Fibroblast of lung (primary cell): Measurements from ENCODE around the gene WWOX. TPM values are rescaled to one million over a fixed set of nuclear protein-coding genes. Genes with fewer than 3 reads are reported as not detected.

Source experiments
- DNase-seq, 2 donors: peaks; one replicate each; pipeline versions ENCODE4 v3.0.0 to v3.0.0-alpha.2; 2010; ENCODE audit warnings: low read depth in 2 of 2
- H2AFZ ChIP-seq: 2 replicates; pipeline ENCODE4 v1.5.1; 2012; ENCODE audit warnings: low read length, control low read depth, inconsistent platforms
- H3K27ac ChIP-seq: 2 replicates; pipeline ENCODE4 v1.5.1; 2011; ENCODE audit warnings: low read length, control low read depth; ENCODE audit not compliant: insufficient read depth
- H3K27me3 ChIP-seq: 2 replicates; pipeline ENCODE4 v1.5.1; 2011; ENCODE audit warnings: mild to moderate bottlenecking, low read length; ENCODE audit not compliant: control insufficient read depth, insufficient read depth
- H3K36me3 ChIP-seq: 2 replicates; pipeline ENCODE4 v1.5.1; 2011; ENCODE audit warnings: low read length; ENCODE audit not compliant: control insufficient read depth, insufficient read depth
- H3K4me1 ChIP-seq: 2 replicates; pipeline ENCODE4 v1.5.1; 2011; ENCODE audit warnings: low read length; ENCODE audit not compliant: control insufficient read depth, insufficient read depth; ENCODE audit errors: extremely low read depth
- H3K4me2 ChIP-seq: 2 replicates; pipeline ENCODE4 v1.5.1; 2011; ENCODE audit warnings: low read length, control low read depth; ENCODE audit not compliant: insufficient read depth; ENCODE audit errors: extremely low read depth
- H3K4me3 ChIP-seq, 4 experiments: fragments of 200-600 bp in 1 of 4; sonication (generic) in 1 of 4; replicated peaks in 1 of 4; 2 replicates each; pipeline ENCODE4 v1.5.1; 2011 to 2016; ENCODE audit warnings: low read length in 4 of 4, low read depth in 3 of 4, mild to moderate bottlenecking in 3 of 4, control low read depth in 2 of 4, inconsistent platforms in 1 of 4, mixed read lengths in 1 of 4; ENCODE audit not compliant: insufficient read depth in 1 of 4; ENCODE audit errors: control extremely low read depth in 1 of 4
- H3K79me2 ChIP-seq: 2 replicates; pipeline ENCODE4 v1.5.1; 2012; ENCODE audit warnings: mild to moderate bottlenecking, low read length, inconsistent platforms; ENCODE audit not compliant: control insufficient read depth, insufficient read depth
- H3K9ac ChIP-seq: 2 replicates; pipeline ENCODE4 v1.5.1; 2011; ENCODE audit warnings: mild to moderate bottlenecking, low read length, control low read depth; ENCODE audit not compliant: insufficient read depth
- H3K9me3 ChIP-seq: 2 replicates; pipeline ENCODE4 v1.5.1; 2012; ENCODE audit warnings: low read depth, low read length; ENCODE audit not compliant: control insufficient read depth, insufficient read depth
- H4K20me1 ChIP-seq: 2 replicates; pipeline ENCODE4 v1.5.1; 2011; ENCODE audit warnings: low read length; ENCODE audit not compliant: control insufficient read depth, insufficient read depth; ENCODE audit errors: extremely low read depth
- EZH2 ChIP-seq: IDR thresholded peaks from 2 replicates; pipeline ENCODE4 v1.5.1; 2012; ENCODE audit warnings: low read length, control low read depth, mild to moderate bottlenecking; ENCODE audit errors: missing control alignments
- polyA plus RNA-seq, 2 donors: library from polyadenylated mRNA; depleted of rRNA in 1 of 2; stranded (reverse) in 1 of 2; unstranded in 1 of 2; fragments of >200 nt; gene quantifications; 2 replicates each; pipeline ENCODE4 v1.2.1, GENCODE V29; 2011 to 2012; ENCODE audit warnings: missing spikeins in 1 of 2
- total RNA-seq: library from RNA; depleted of rRNA; stranded (reverse); fragments of >200 nt; gene quantifications from 2 replicates; pipeline ENCODE4 v1.2.1, GENCODE V29; 2014
- TF ChIP-seq, protein P1 (sequence below), 2 donors: IDR thresholded peaks in 1 of 2; conservative IDR thresholded peaks in 1 of 2; 1 replicate in 1 of 2; 2 replicates in 1 of 2; pipeline ENCODE4 v1.5.1; 2011 to 2012; ENCODE audit warnings: low read length in 2 of 2, control low read depth in 1 of 2, inconsistent platforms in 1 of 2, low read depth in 1 of 2, mild to moderate bottlenecking in 1 of 2

WWOX gene
- total and polyA plus RNA-seq, 2 donors (not counting 1 experiment from before 2014, with no cell fraction given) = 5.6 to 16.3 TPM

DNA sequence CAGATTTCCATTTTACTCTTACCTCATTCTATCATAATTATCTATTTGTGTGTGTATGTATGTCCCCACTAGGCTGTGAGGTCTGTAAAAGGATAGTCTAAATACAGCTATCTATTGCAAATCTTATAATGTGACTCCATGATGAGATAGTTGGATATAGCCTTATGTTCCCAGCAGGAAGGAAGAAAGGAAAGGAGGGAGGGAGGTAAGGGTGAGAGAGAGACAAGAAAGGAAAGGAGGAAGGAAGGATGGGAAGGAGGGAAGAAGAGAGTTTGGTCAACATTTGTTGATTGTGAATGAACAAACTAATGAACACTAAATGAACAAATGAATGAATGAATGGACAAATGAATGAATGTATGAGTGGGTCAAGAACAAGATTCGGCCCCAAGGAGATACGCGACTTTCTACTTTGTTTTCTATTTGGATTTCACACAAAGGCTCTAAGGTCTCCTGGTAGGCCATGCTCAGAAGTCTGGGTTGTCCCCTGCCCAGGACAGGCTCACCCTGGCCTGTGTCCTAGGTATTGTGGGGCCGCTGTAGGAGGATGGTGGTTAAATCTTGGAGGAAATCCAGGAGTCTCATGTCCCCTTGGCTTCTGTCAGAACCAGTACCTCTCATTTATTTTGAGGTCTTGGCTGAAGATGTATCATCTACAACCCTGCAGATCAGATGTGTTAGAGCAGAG lies 195.2 kb downstream of the WWOX start:
- Histone ChIP-seq H3K79me2 (no peaks in the 10 kb centered on the region), H3K9me3 (no peaks in the 10 kb centered on the region), H3K36me3 (no peaks in the 10 kb centered on the region), H3K4me1 (no peaks in the 10 kb centered on the region), H3K27ac (no peak overlapping the region), H3K4me2 (no peak overlapping the region), H3K4me3 (no peak overlapping the region), H2AFZ (no peak overlapping the region), H4K20me1 (no peaks in the 10 kb centered on the region), H3K9ac (no peak overlapping the region), H3K27me3 (no peaks in the 10 kb centered on the region)
- DNase-seq = no peak
- TF ChIP-seq, protein P1, sequence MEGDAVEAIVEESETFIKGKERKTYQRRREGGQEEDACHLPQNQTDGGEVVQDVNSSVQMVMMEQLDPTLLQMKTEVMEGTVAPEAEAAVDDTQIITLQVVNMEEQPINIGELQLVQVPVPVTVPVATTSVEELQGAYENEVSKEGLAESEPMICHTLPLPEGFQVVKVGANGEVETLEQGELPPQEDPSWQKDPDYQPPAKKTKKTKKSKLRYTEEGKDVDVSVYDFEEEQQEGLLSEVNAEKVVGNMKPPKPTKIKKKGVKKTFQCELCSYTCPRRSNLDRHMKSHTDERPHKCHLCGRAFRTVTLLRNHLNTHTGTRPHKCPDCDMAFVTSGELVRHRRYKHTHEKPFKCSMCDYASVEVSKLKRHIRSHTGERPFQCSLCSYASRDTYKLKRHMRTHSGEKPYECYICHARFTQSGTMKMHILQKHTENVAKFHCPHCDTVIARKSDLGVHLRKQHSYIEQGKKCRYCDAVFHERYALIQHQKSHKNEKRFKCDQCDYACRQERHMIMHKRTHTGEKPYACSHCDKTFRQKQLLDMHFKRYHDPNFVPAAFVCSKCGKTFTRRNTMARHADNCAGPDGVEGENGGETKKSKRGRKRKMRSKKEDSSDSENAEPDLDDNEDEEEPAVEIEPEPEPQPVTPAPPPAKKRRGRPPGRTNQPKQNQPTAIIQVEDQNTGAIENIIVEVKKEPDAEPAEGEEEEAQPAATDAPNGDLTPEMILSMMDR (conservative IDR thresholded peaks at IDR 0.05 in 1 of 2, IDR thresholded peaks at IDR 0.05 in 1 of 2; ENCODE audit: low read depth in 1 of 2, low read length in 2 of 2) = no peak
- no peak for TF ChIP-seq EZH2

DNA sequence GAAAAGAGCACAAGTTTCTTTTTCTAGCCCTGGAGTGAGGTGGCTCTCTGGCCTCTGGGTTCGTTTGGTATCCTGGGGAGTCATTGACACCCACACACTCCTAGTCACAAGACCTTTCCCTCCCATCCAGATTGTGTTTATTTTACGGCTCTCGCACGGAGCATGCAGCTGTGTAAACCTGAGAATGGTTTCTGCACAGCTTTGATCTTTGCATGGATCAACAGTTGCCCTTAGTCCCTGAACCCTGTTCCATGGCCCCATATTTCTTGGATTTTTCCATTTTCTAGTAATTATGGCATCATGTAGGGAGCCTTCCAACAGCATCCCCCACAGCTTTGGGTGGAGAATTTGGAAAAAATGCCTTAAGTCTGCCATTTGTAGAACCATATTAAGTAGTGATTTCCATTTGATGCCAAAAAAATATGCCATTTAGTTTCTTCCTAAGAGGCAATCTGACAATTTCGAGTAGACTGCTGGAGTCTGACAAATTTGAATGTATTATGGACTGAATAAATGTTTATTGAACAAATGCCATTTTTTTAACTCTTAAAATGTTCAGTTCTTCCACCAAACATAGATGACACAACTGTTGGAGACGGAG lies 197.7 kb downstream of the WWOX start:
- peak; percentile 12 to 19 for DNase-seq
- Histone ChIP-seq H2AFZ (no peak overlapping the region), H3K4me2 (no peak overlapping the region), H3K9me3 (no peaks in the 10 kb centered on the region), H3K4me3 (no peak overlapping the region), H3K36me3 (no peaks in the 10 kb centered on the region), H3K27me3 (no peaks in the 10 kb centered on the region), H4K20me1 (no peaks in the 10 kb centered on the region), H3K4me1 (no peaks in the 10 kb centered on the region), H3K79me2 (no peaks in the 10 kb centered on the region), H3K9ac (no peak overlapping the region), H3K27ac (no peak overlapping the region)
- TF ChIP-seq, protein P1 (conservative IDR thresholded peaks at IDR 0.05 in 1 of 2, IDR thresholded peaks at IDR 0.05 in 1 of 2; ENCODE audit: low read depth in 1 of 2, low read length in 2 of 2) = no peak
- no peak for TF ChIP-seq EZH2

DNA sequence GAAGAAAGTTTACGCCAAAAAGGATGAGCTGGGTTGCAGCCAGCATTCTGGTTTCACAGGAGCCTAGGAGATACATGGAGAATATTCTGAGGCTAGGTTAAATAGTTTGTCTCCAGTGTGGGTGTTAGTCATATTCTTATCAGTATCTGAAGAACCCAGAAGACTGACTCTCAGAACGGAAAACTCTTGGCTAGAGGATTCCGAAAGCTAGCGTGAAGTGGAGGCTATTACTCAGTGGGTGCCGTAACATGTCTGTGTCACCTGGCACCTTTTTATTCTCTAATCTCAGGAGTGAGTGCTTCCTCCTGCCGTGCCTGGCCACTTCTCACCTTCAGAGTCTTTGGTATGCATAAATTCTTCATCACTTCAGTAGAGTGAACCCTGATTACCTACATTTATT lies 199.5 kb downstream of the WWOX start:
- H3K27ac ChIP-seq = no peak overlapping the region

More for the DNA sequence above, 199.5 kb downstream of the WWOX start:
- TF ChIP-seq, protein P1 (conservative IDR thresholded peaks at IDR 0.05 in 1 of 2, IDR thresholded peaks at IDR 0.05 in 1 of 2; ENCODE audit: low read depth in 1 of 2, low read length in 2 of 2) = no peak
- no peak for TF ChIP-seq EZH2
- Histone ChIP-seq H3K4me3 (no peak overlapping the region), H3K9me3 (no peaks in the 10 kb centered on the region), H3K4me2 (no peak overlapping the region), H3K4me1 (no peaks in the 10 kb centered on the region), H3K36me3 (no peaks in the 10 kb centered on the region), H2AFZ (no peak overlapping the region), H3K79me2 (no peaks in the 10 kb centered on the region), H4K20me1 (no peaks in the 10 kb centered on the region), H3K27me3 (no peaks in the 10 kb centered on the region), H3K9ac (no peak overlapping the region)
- peak in 1 of 2 donors; percentile 30 for DNase-seq
